Prostate gland (tissue), 2 donors: ENCODE results near the gene CNKSR3. TPM values are rescaled to one million over a fixed set of nuclear protein-coding genes. Genes with fewer than 3 reads are reported as not detected.

Experiments
- DNase-seq: peaks from one replicate; pipeline ENCODE4 v3.0.0-alpha.2; 2019; ENCODE audit warnings: low spot score
- H3K27ac ChIP-seq, 2 donors: fragments of 200-600 bp; sonication (generic); 2 replicates each; pipeline ENCODE4 v1.5.1; 2017 to 2019
- H3K27me3 ChIP-seq: fragments of 200-600 bp; sonication (generic); replicated peaks from 2 replicates; pipeline ENCODE4 v1.5.1; 2019; ENCODE audit not compliant: insufficient read depth
- H3K36me3 ChIP-seq, 2 donors: fragments of 200-600 bp; sonication (generic); 1 replicate in 1 of 2; 2 replicates in 1 of 2; pipeline versions ENCODE4 v1.5.1 to v1.8.1; 2017 to 2019
- H3K4me1 ChIP-seq: fragments of 200-600 bp; sonication (generic); replicated peaks from 2 replicates; pipeline ENCODE4 v1.5.1; 2019
- H3K4me3 ChIP-seq, 2 donors: fragments of 200-600 bp; sonication (generic); 2 replicates each; pipeline ENCODE4 v1.5.1; 2017 to 2019
- H3K9me3 ChIP-seq: fragments of 200-600 bp; sonication (generic); 2 replicates; pipeline ENCODE4 v1.5.1; 2017
- POLR2A ChIP-seq: fragments of 450-650 bp; IDR thresholded peaks from one replicate; pipeline ENCODE4 v1.6.1; 2016; ENCODE audit warnings: antibody characterized with exemption, mild to moderate bottlenecking
- POLR2AphosphoS5 ChIP-seq: sonication (generic); formaldehyde crosslinking; IDR thresholded peaks from one replicate; pipeline ENCODE4 v1.6.1; 2017; ENCODE audit warnings: antibody characterized with exemption
- WGBS: methylation state at CpG from one replicate; pipeline ENCODE4 v1.1.5; 2018; 5-methylcytosine and 5-hydroxymethylcytosine counted together
- intact Hi-C: fragments of 100-400 bp; cut with DNase I; formaldehyde crosslinking; loops from one replicate; pipeline ENCODE4 v1.14.2; 2022
- total RNA-seq, 2 donors: library from RNA; depleted of rRNA; stranded (reverse); fragments of >200 nt; gene quantifications; one replicate each; pipeline ENCODE4 v1.1.0, GENCODE V29; 2016
- TF ChIP-seq, protein P1 (sequence below), 4 experiments: fragments of 200-600 bp in 2 of 4; fragments of 450-650 bp in 2 of 4; sonication (generic) in 2 of 4; IDR thresholded peaks; 1 replicate in 3 of 4; 2 replicates in 1 of 4; pipeline ENCODE4 v1.5.1; 2016 to 2019; ENCODE audit warnings: antibody characterized with exemption in 4 of 4, mild to moderate bottlenecking in 2 of 4, moderate library complexity in 2 of 4

Gene CNKSR3
- total RNA-seq, 2 donors from 2014 or later: 8.7 to 23.5 TPM

DNA sequence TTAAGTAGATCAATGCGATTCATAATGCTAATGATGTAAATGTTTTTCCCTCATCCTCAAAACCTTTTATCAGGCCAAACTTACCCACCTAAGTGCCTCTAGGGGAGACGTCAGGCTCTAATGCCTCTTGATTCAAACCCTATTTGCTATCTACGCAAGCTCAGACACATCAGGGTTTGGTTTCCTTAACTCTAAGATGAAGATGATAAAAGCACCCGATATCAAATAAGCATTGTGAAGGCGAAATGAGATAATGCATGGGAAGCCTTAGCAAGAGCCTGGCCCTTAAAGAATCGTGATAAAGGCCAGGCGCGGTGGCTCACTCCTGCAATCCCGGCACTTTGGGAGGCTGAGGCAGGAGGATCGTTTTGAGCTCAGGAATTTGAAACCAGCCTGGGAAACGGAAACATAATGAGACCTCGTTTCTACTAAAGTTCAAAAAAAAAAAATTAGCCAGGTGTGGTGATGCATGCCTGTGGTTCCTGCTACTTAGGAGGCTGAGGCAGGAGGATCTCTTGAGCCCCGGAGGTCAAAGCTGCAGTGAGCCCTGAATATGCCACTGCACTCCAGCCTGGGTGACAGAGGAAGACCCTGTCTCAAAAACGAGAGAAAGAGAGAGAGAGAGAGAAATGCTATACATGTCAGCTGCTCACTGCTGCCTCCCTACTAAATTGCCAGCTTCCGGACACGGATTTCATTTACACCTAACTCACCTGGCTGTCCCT, 13.5 kb downstream of the CNKSR3 start:
- Histone ChIP-seq H3K9me3 (no peaks in the 10 kb centered on the region), H3K4me1 (no peaks in the 10 kb centered on the region), H3K27ac (no peak overlapping the region), H3K36me3 (no peaks in the 10 kb centered on the region), H3K4me3 (no peak overlapping the region), H3K27me3 (no peaks in the 10 kb centered on the region)
- no peak for DNase-seq
- 84% methylated on average over 16 of the region's 16 CpGs for WGBS
- intact Hi-C loops: no loop called here
- no peak for TF ChIP-seq POLR2A
- TF ChIP-seq, protein P1, sequence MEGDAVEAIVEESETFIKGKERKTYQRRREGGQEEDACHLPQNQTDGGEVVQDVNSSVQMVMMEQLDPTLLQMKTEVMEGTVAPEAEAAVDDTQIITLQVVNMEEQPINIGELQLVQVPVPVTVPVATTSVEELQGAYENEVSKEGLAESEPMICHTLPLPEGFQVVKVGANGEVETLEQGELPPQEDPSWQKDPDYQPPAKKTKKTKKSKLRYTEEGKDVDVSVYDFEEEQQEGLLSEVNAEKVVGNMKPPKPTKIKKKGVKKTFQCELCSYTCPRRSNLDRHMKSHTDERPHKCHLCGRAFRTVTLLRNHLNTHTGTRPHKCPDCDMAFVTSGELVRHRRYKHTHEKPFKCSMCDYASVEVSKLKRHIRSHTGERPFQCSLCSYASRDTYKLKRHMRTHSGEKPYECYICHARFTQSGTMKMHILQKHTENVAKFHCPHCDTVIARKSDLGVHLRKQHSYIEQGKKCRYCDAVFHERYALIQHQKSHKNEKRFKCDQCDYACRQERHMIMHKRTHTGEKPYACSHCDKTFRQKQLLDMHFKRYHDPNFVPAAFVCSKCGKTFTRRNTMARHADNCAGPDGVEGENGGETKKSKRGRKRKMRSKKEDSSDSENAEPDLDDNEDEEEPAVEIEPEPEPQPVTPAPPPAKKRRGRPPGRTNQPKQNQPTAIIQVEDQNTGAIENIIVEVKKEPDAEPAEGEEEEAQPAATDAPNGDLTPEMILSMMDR (IDR thresholded peaks at IDR 0.05): no peak
- TF ChIP-seq POLR2AphosphoS5: no peak

- no peaks in the 10 kb centered on the region for H3K27me3 ChIP-seq
- WGBS: 59% methylated on average over 4 of the region's 4 CpGs
- no peak overlapping the region for H3K27ac ChIP-seq
- H3K4me1 ChIP-seq: no peaks in the 10 kb centered on the region
- intact Hi-C loops: no loop called here
- H3K4me3 ChIP-seq: no peak overlapping the region
- DNase-seq: no peak
- no peaks in the 10 kb centered on the region for H3K9me3 ChIP-seq
- H3K36me3 ChIP-seq: no peaks in the 10 kb centered on the region
- TF ChIP-seq POLR2A: no peak
- TF ChIP-seq, protein P1 (IDR thresholded peaks at IDR 0.05): no peak
- TF ChIP-seq POLR2AphosphoS5: no peak
Measured at GRCh38 chr6:154496186-154496585, 14.3 kb downstream of the CNKSR3 start.

GRCh38 chr6:154494592-154495311, 15.7 kb downstream of the CNKSR3 start:
- Histone ChIP-seq H3K27ac (no peak overlapping the region), H3K27me3 (no peaks in the 10 kb centered on the region), H3K4me3 (no peak overlapping the region), H3K4me1 (no peaks in the 10 kb centered on the region), H3K36me3 (no peaks in the 10 kb centered on the region), H3K9me3 (no peaks in the 10 kb centered on the region)
- 94% methylated on average over 5 of the region's 5 CpGs for WGBS
- intact Hi-C loops: no loop called here
- TF ChIP-seq, protein P1 (IDR thresholded peaks at IDR 0.05): no peak
- no peak for TF ChIP-seq POLR2A
- TF ChIP-seq POLR2AphosphoS5: no peak
- DNase-seq: no peak

DNA sequence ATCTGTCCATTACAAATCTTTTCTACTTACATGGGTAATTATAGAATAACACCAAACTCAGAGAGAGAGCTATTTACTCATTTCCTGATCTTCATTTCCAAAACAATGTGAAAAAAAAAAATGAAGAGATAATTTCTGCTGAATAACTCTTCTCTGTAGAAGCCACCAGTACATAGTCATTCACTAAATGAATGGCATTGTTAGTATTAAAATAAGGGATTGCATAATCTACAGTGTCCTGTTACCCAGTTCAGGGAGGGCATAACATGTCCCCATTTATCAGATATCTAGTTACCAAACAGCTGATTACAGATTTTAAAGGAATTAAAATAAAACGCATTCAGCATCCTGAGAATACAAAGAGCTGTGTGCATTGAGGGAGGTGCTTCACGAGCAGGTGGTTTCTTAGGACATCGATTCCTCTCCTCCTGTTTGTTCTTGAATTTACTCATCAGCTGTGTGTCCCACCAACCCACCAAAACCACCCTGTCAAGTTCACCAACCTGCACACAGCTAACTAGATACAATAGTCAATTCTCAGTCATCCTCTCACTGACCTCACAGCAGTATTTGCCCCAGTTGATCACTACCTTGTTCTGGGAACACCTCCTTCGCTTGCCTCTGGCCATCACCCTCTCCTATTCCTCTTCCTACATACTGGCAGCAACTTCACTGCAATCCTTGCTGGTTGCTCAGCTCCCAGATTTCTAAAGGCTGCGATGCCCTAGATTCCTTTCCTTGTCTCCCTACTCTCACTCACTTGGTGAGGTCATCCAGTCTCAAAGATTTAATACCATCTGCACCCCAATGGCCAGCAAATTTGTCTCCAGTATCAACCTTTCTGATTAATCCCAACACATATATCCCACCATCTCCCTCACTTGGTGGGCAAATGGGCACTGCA, 18.7 kb downstream of the CNKSR3 start:
- Histone ChIP-seq H3K27me3 (no peaks in the 10 kb centered on the region), H3K9me3 (no peaks in the 10 kb centered on the region), H3K4me1 (peaks cover 6% of the 10 kb centered on the region), H3K4me3 (no peak overlapping the region), H3K36me3 (no peaks in the 10 kb centered on the region), H3K27ac (no peak overlapping the region)
- TF ChIP-seq POLR2A: no peak
- TF ChIP-seq, protein P1 (IDR thresholded peaks at IDR 0.05): no peak
- no peak for TF ChIP-seq POLR2AphosphoS5
- 73% methylated on average over 5 of the region's 5 CpGs for WGBS
- no peak for DNase-seq
- intact Hi-C loops: no loop called here
